GM21515 (cell line): Measurements from ENCODE around the gene TMEM213.

Experiments used
- ATAC-seq: cut with Tn5 transposase; IDR thresholded peaks from one replicate; pipeline ENCODE4 v1.9.1; 2021; ENCODE audit not compliant: unreplicated experiment

Gene TMEM213

DNA sequence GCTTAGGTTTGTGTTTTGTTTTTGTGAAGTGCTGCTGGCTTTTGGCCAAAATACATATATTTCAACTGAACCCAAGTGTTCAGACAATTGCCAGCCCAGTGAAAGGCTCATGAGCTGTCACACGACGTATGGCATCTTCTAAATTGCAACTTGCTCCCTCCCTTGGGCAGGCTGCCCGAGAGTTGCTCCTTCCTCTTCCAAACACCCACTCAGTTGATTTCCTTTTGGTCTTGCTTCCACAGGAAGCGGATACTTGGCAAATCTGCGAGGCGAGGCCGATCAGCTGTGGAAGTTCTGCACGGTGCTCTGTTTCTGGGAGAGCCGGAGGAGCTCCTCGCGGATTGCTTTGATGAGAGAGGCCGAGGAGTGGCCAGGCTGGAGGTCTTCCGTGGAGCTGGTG lies 39.8 kb downstream of the TMEM213 start:
- ATAC-seq: no peak

DNA sequence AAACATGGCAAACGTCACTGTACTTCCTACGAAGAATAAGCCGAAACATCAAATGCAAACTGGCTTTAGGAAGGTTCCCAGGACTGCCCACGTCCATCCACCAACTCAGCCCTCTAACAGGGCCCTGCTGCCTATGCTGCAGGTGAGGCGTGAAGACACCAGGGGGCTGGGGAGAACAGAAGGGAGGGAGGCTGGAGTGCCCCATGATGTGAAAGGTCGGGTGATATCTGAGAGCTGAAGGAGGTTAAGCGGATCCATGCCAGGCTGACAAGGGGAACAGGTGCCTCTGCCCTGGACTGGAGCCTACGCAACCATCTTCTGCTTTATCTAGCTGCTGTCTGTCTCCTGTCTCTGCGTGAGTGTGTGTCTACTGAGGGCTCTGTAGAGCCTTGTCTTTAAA lies 40.4 kb downstream of the TMEM213 start:
- no peak for ATAC-seq

- no peak for ATAC-seq
Measured at GRCh38 chr7:138842111-138842510, 44.3 kb downstream of the TMEM213 start.

GRCh38 chr7:138843632-138844580 lies 46.1 kb downstream of the TMEM213 start:
- no peak for ATAC-seq

DNA sequence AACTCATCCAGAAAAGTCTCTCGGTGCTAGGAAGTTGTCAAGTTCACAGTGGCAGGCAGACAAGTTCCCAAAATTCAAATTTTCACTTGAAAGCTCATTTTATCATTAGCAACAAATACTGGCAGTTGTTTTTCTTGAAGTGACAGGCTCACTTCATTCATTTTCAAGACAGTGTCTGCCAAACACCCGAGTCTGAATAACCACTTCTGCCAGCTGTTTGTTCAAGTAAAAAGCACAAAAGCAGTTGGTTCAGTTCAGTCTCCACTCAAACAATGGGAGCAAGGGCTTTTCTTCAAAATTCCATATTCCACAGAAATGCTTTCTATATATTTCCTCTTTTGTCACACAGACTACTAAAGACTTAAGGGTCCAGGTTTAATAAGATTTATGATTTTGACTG lies 47.9 kb downstream of the TMEM213 start:
- no peak for ATAC-seq

- no peak for ATAC-seq
Measured at GRCh38 chr7:138848056-138848980, 50.5 kb downstream of the TMEM213 start.

DNA sequence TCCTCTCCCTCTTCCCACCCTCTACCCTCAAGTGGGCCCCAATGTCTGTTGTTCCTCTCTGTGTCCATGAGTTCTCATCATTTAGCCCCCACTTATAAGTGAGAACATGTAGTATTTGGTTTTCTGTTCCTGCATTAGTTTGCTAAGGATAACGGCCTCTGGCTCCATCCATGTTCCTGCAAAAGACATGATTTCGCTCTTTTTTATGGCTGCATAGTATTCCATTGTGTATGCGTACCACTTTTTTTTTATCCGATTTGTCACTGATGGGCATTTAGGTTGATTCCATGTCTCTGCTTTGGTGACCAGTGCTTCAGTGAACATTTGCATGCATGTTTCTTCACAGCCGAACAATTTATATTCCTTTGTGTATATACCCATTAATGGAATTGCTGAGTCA lies 51.9 kb downstream of the TMEM213 start:
- no peak for ATAC-seq

DNA sequence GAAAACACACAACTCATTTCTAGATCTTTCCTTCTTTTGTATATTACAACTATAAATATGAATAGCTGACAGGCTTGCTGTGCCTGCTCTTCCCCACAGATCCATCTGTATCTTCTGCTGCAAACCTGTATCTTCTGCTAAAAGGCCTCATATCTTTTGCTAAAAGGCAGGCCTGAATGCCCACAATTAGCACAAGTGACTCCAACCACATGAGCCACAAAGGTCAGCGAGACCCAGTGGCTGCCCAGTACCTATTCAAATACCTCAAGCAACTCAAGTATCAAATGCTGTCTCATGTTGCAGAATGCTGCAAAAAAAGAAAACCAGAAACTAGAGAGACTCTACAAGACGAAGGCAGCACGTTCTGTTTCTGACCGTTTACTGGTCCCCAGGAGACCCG lies 54.7 kb downstream of the TMEM213 start:
- ATAC-seq: no peak

DNA sequence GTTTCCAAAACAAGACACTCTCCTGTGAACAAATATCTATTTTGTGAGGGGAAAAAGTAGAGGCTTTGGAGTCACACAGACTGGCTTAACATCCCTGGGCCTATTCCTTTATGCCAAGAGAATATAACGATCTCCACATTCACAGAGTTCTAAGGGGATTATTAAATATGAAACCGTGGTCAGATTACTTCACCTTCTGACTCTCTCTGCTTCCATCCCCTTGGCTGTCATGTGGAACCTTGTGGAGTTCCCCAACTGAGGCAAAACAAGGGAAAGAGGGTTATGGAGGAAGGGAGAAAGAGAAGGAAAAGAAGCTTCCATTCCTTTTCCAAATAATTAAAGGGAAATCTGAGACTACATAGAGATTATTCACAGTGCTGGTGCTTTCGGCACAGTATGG lies 55.7 kb downstream of the TMEM213 start:
- no peak for ATAC-seq

GRCh38 chr7:138854115-138854645 lies 56.4 kb downstream of the TMEM213 start:
- ATAC-seq: no peak

- ATAC-seq: no peak
Measured at GRCh38 chr7:138857728-138858127, 59.9 kb downstream of the TMEM213 start.

DNA sequence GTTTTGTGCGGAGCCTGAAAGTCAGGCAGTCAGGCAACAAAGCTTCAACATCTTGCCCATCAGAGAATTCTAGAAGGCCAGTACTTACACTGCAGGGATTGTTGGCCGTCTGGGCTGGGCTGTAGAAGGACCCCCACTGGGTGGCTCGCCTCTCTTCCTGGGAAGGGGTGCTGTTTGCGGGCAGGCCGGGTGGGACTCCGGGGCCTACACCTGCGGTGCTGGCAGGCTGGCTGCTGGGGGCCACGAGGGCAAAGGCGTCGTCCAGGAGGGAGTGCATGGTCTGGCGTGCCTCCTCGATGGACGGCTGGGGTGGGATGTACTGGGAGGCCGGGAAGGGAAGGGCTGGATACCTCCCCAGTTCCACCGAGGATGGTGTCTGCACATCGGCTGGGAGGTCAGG lies 63.3 kb downstream of the TMEM213 start:
- no peak for ATAC-seq

- ATAC-seq: no peak
Measured at GRCh38 chr7:138863931-138864330, 66.1 kb downstream of the TMEM213 start.

- ATAC-seq: no peak
Measured at GRCh38 chr7:138864667-138865066, 66.9 kb downstream of the TMEM213 start.

GRCh38 chr7:138865843-138866242 lies 68.0 kb downstream of the TMEM213 start:
- no peak for ATAC-seq

- no peak for ATAC-seq
Measured at GRCh38 chr7:138866353-138866752, 68.6 kb downstream of the TMEM213 start.

GRCh38 chr7:138867744-138868143 lies 70.0 kb downstream of the TMEM213 start:
- no peak for ATAC-seq

GRCh38 chr7:138868711-138869110 lies 70.9 kb downstream of the TMEM213 start:
- no peak for ATAC-seq

- ATAC-seq: no peak
Measured at GRCh38 chr7:138869353-138869752, 71.6 kb downstream of the TMEM213 start.

GRCh38 chr7:138871065-138871813 lies 73.4 kb downstream of the TMEM213 start:
- ATAC-seq: no peak

- ATAC-seq: no peak
Measured at GRCh38 chr7:138871814-138872090, 74.0 kb downstream of the TMEM213 start.
